ENCODE results near the gene XBP1. TPM values are rescaled to one million over a fixed set of nuclear protein-coding genes. Genes with fewer than 3 reads are reported as not detected.

The XBP1 gene
- total RNA-seq, 6 experiments from 2014 or later, result 106 to 115 (median 111) TPM

- Mint-ChIP-seq H3K9me3 (no peaks in the 10 kb centered on the region), H3K4me1 (ENCODE audit: low read depth) (no peaks in the 10 kb centered on the region), H3K27ac (no peak overlapping the region), H3K4me3 (no peak overlapping the region), H3K36me3 (ENCODE audit: low read depth) (no peaks in the 10 kb centered on the region), H3K27me3 (ENCODE audit: insufficient read depth) (no peaks in the 10 kb centered on the region)
- no peak for TF ChIP-seq CTCF (IDR thresholded peaks at IDR 0.05)
- DNase-seq, result no peak
These were observed 15.4 kb upstream of the XBP1 start for GRCh38 chr22:28815729-28816128.

GRCh38 chr22:28815111-28815510 is 14.7 kb upstream of the XBP1 start:
- no peaks in the 10 kb centered on the region for H3K36me3 Mint-ChIP-seq (ENCODE audit: low read depth)
- DNase-seq, result no peak
- no peak overlapping the region for H3K4me3 Mint-ChIP-seq
- H3K27ac Mint-ChIP-seq, result no peak overlapping the region
- TF ChIP-seq CTCF (IDR thresholded peaks at IDR 0.05), result no peak
- no peaks in the 10 kb centered on the region for H3K27me3 Mint-ChIP-seq (ENCODE audit: insufficient read depth)
- H3K4me1 Mint-ChIP-seq (ENCODE audit: low read depth), result no peaks in the 10 kb centered on the region
- no peaks in the 10 kb centered on the region for H3K9me3 Mint-ChIP-seq

- DNase-seq, result no peak
- H3K27ac Mint-ChIP-seq, result no peak overlapping the region
- H3K4me1 Mint-ChIP-seq (ENCODE audit: low read depth), result no peaks in the 10 kb centered on the region
- no peaks in the 10 kb centered on the region for H3K27me3 Mint-ChIP-seq (ENCODE audit: insufficient read depth)
- H3K36me3 Mint-ChIP-seq (ENCODE audit: low read depth), result no peaks in the 10 kb centered on the region
- no peaks in the 10 kb centered on the region for H3K9me3 Mint-ChIP-seq
- no peak overlapping the region for H3K4me3 Mint-ChIP-seq
- no peak for TF ChIP-seq CTCF (IDR thresholded peaks at IDR 0.05)
These were observed 13.6 kb upstream of the XBP1 start for GRCh38 chr22:28813772-28814518.

GRCh38 chr22:28812516-28812915 is 12.1 kb upstream of the XBP1 start:
- Mint-ChIP-seq H3K27ac (no peak overlapping the region), H3K4me1 (ENCODE audit: low read depth) (no peaks in the 10 kb centered on the region), H3K9me3 (no peaks in the 10 kb centered on the region), H3K27me3 (ENCODE audit: insufficient read depth) (no peaks in the 10 kb centered on the region), H3K4me3 (no peak overlapping the region), H3K36me3 (ENCODE audit: low read depth) (no peaks in the 10 kb centered on the region)
- TF ChIP-seq CTCF (IDR thresholded peaks at IDR 0.05), result no peak
- no peak for DNase-seq

GRCh38 chr22:28810821-28811491 is 10.6 kb upstream of the XBP1 start:
- H3K27ac Mint-ChIP-seq, result no peak overlapping the region
- H3K9me3 Mint-ChIP-seq, result no peaks in the 10 kb centered on the region
- TF ChIP-seq CTCF (IDR thresholded peaks at IDR 0.05), result no peak
- H3K27me3 Mint-ChIP-seq (ENCODE audit: insufficient read depth), result no peaks in the 10 kb centered on the region
- no peak overlapping the region for H3K4me3 Mint-ChIP-seq
- no peaks in the 10 kb centered on the region for H3K36me3 Mint-ChIP-seq (ENCODE audit: low read depth)
- no peak for DNase-seq
- H3K4me1 Mint-ChIP-seq (ENCODE audit: low read depth), result no peaks in the 10 kb centered on the region
